Psoas muscle (tissue), 8 donors: ENCODE measurements around the gene FBXW7. TPM values are rescaled to one million over a fixed set of nuclear protein-coding genes. Genes with fewer than 3 reads are reported as not detected.

ENCODE experiments used
- ATAC-seq, 4 donors: fragments of 200-7000 bp; cut with Tn5 transposase; one replicate each; pipeline ENCODE4 v1.9.1; 2020; ENCODE audit warnings: moderate library complexity in 3 of 4, mild to moderate bottlenecking in 2 of 4
- DNase-seq, 2 donors: peaks; one replicate each; pipeline ENCODE4 v3.0.0-alpha.2; 2020
- H3K27ac ChIP-seq: fragments of 200-600 bp; one replicate; pipeline ENCODE4 v1.8.0; 2022
- H3K27me3 ChIP-seq, 3 donors: fragments of 200-600 bp in 1 of 3; one replicate each; pipeline versions ENCODE4 v1.6.1 to v1.8.0; 2013 to 2022; ENCODE audit warnings: low read length in 2 of 3, mild to moderate bottlenecking in 2 of 3, moderate library complexity in 1 of 3; ENCODE audit not compliant: insufficient read depth in 3 of 3
- H3K36me3 ChIP-seq, 2 donors: fragments of 200-600 bp in 1 of 2; one replicate each; pipeline versions ENCODE4 v1.6.1 to v1.8.0; 2013 to 2022; ENCODE audit warnings: low read depth in 1 of 2, mild to moderate bottlenecking in 1 of 2, moderate library complexity in 1 of 2; ENCODE audit not compliant: insufficient read depth in 1 of 2
- H3K4me1 ChIP-seq: fragments of 200-600 bp; one replicate; pipeline ENCODE4 v1.8.0; 2022
- H3K4me3 ChIP-seq: fragments of 200-600 bp; one replicate; pipeline ENCODE4 v1.8.0; 2022; ENCODE audit warnings: mild to moderate bottlenecking
- H3K9me3 ChIP-seq: fragments of 200-600 bp; one replicate; pipeline ENCODE4 v1.8.0; 2022
- WGBS, 3 donors: extraction: QIAGEN DNeasy Blood & Tissue Kit; methylation state at CpG; one replicate each; pipeline versions ENCODE4 v1.1.6 to v1.1.7; 2013; 5-methylcytosine and 5-hydroxymethylcytosine counted together
- intact Hi-C, 2 donors: fragments of 100-400 bp; cut with DNase I; formaldehyde crosslinking; loops; one replicate each; pipeline versions ENCODE4 v1.11.0 to v1.14.2; 2022
- polyA plus RNA-seq, 3 donors: library from polyadenylated mRNA; stranded (reverse); fragments of 200-250 nt; gene quantifications; one replicate each; pipeline ENCODE4 v1.2.3, GENCODE V29; 2013
- total RNA-seq, 4 donors: library from RNA; stranded (reverse); fragmentation: NEBNext Ultra II Directional in 2 of 4; extraction: Animal tissue kit (Norgen Biotek cat#: 25700) in 2 of 4; gene quantifications; one replicate each; pipeline versions ENCODE4 v1.2.1 to v1.2.4, GENCODE V29; 2021 to 2023
- TF ChIP-seq, protein P1 (sequence below): fragments of 200-600 bp; IDR thresholded peaks from one replicate; pipeline ENCODE4 v1.8.0; 2022; ENCODE audit warnings: antibody characterized with exemption
- donor health status: healthy with polysubstance abuse.
- donor health status: DM: no; HTN: no; CAD: no; lungs with moderate emphysema.
- donor health status: Bipolar disorder and iron deficiency.
- donor health status: healthy.
- donor health status: DM: yes; HTN: yes; CAD: no.
- donor health status: DM: no; HTN: no; CAD: no.
- donor health status: DM: no; HTN: no; CAD: no.
- donor health status: DM: yes; HTN: yes; CAD: no.

Gene FBXW7
- total and polyA plus RNA-seq, 7 donors = 9.8 to 41.1 (median 28.7) TPM

DNA sequence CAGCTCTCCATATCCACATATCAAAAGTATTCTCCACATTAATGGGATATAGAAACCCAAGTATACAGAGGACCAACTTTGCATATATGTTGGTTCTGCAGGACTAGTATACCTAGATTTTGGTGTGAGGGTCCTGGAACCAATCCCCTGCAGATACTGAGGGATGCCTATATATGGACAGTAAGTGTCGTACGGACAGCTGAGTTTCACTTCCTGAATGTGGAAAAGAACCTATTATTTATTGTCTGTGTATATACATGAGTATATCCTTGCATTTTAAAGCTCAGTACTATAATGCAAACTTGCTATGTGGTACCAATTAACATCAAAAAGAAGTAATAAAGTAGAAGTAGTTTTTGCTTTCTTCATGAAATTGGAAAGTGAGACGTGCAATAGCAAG is 101.9 kb downstream of the FBXW7 start:
- Histone ChIP-seq H3K27ac (no peak overlapping the region), H3K36me3 (no peaks in the 10 kb centered on the region), H3K9me3 (no peaks in the 10 kb centered on the region), H3K4me3 (no peak overlapping the region), H3K27me3 (no peaks in the 10 kb centered on the region), H3K4me1 (no peaks in the 10 kb centered on the region)
- DNase-seq (no peak), ATAC-seq (no peak)
- WGBS, 3 donors = 91 to 98% (median 93%) methylated on average over 3 of the region's 3 CpGs
- intact Hi-C loops = no loop called here
- TF ChIP-seq, protein P1, sequence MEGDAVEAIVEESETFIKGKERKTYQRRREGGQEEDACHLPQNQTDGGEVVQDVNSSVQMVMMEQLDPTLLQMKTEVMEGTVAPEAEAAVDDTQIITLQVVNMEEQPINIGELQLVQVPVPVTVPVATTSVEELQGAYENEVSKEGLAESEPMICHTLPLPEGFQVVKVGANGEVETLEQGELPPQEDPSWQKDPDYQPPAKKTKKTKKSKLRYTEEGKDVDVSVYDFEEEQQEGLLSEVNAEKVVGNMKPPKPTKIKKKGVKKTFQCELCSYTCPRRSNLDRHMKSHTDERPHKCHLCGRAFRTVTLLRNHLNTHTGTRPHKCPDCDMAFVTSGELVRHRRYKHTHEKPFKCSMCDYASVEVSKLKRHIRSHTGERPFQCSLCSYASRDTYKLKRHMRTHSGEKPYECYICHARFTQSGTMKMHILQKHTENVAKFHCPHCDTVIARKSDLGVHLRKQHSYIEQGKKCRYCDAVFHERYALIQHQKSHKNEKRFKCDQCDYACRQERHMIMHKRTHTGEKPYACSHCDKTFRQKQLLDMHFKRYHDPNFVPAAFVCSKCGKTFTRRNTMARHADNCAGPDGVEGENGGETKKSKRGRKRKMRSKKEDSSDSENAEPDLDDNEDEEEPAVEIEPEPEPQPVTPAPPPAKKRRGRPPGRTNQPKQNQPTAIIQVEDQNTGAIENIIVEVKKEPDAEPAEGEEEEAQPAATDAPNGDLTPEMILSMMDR = no peak

DNA sequence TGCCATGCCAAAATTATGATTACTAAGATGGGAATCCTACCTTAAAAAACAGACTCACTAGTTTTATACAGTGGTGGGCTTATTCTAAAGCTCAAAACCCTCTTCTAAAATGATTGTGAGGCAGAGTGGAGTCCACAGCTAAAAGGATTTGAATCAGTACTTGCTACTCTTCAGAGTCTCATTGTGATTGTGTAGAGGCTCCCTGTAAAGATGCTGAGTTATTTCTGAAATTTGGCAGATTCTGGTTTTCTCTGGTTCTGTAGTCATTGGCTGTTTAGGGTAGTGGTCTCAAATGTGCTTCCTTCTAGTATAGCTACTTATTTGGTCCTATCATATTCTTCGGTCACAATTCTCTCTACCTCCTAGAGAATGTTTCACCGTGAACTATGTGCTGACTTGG is 104.1 kb downstream of the FBXW7 start:
- TF ChIP-seq, protein P1 = no peak
- intact Hi-C loops = no loop called here
- Histone ChIP-seq H3K9me3 (no peaks in the 10 kb centered on the region), H3K27ac (no peak overlapping the region), H3K27me3 (no peaks in the 10 kb centered on the region), H3K36me3 (no peaks in the 10 kb centered on the region), H3K4me3 (no peak overlapping the region), H3K4me1 (no peaks in the 10 kb centered on the region)
- 96 to 98% (median 96%) methylated on average over 2 of the region's 2 CpGs for WGBS, 3 donors
- DNase-seq (no peak), ATAC-seq (no peak)

DNA sequence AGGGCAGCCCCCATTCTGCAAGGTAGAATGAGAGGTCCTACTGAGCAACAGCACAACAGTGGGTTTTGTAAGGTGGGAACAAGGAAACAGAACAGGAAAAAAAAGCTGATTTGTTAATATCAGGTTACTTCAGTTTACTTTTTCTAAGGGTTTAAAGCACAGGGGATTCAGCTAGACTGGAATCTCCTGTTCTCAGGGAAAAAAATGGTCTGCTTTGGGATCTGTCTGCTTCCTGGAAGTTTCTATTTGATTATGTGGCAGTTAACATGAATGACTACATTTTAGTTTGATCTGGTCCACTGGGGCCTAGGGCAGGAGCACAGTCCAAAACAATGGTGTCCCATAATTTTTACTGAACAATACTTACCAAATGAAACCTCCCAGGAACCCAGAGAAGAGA is 104.6 kb downstream of the FBXW7 start:
- Histone ChIP-seq H3K4me1 (no peaks in the 10 kb centered on the region), H3K4me3 (no peak overlapping the region), H3K27ac (no peak overlapping the region), H3K27me3 (no peaks in the 10 kb centered on the region), H3K36me3 (no peaks in the 10 kb centered on the region), H3K9me3 (no peaks in the 10 kb centered on the region)
- intact Hi-C loops = no loop called here
- DNase-seq (no peak), ATAC-seq (no peak)
- TF ChIP-seq, protein P1 = no peak

DNA sequence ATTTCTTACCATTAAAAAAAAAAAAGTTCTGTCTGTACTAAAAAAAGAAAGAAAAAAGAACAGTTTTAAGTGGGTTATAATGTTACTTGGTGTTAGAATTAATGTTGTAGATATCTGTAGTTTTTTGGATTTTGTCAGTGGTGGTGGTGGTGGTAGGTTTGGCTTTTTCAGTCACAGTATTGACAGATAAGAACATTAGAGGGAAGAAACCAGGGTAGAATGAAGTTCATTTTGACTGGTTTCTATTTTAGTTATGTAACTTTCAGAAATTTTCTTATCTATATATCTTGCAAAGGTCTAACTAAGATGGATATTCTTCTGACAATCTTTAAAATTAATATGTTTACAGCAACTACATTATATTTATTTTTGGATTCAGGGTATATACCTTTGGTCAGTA is 105.4 kb downstream of the FBXW7 start:
- Histone ChIP-seq H3K27ac (no peak overlapping the region), H3K9me3 (no peaks in the 10 kb centered on the region), H3K4me3 (no peak overlapping the region), H3K36me3 (no peaks in the 10 kb centered on the region), H3K27me3 (no peaks in the 10 kb centered on the region), H3K4me1 (no peaks in the 10 kb centered on the region)
- no peak for DNase-seq
- TF ChIP-seq, protein P1 = no peak
- no peak for ATAC-seq
- intact Hi-C loops = no loop called here

DNA sequence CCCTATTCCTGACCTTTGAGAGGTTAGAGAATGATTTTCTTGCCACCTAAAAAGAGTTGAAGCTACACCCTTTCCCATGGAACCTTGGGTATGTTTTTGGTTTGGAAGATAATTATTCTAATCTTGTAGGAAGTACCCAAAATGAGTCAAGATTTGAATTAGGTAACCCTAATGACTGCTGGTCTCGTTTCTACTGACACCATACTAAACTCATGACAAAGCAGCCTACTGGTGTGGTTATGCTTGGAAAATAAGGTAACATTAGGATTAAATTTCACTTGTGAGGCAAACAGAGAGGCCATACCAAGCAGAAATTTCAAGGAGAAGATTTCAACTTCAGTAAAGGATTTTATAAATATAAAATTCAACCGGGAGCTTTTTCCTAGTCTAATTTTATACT is 107.9 kb downstream of the FBXW7 start:
- no peak for ATAC-seq
- intact Hi-C loops = no loop called here
- H3K4me3 ChIP-seq = no peak overlapping the region
- no peaks in the 10 kb centered on the region for H3K27me3 ChIP-seq
- no peaks in the 10 kb centered on the region for H3K4me1 ChIP-seq
- TF ChIP-seq, protein P1 = no peak
- no peak overlapping the region for H3K27ac ChIP-seq
- DNase-seq = no peak
- 69 to 76% (median 73%) methylated on average over 2 of the region's 2 CpGs for WGBS, 3 donors
- no peaks in the 10 kb centered on the region for H3K9me3 ChIP-seq
- no peaks in the 10 kb centered on the region for H3K36me3 ChIP-seq
